H4 (cell line): ENCODE measurements around the gene NHEJ1. TPM values are rescaled to one million over a fixed set of nuclear protein-coding genes. Genes with fewer than 3 reads are reported as not detected.

Experiments
- DNase-seq: peaks from one replicate; pipeline ENCODE4 v3.0.0-alpha.2; 2015; ENCODE audit warnings: low spot score
- total RNA-seq: library from RNA; depleted of rRNA; stranded (reverse); fragments of >200 nt; shearing (Covaris generic); gene quantifications from 2 replicates; pipeline ENCODE4 v1.2.3, GENCODE V29; 2014

Gene NHEJ1
- total RNA-seq, 1 experiment from 2014 or later = 27.4 TPM

GRCh38 chr2:219167997-219168396 lies 7.4 kb upstream of the NHEJ1 start:
- no peak for DNase-seq

DNA sequence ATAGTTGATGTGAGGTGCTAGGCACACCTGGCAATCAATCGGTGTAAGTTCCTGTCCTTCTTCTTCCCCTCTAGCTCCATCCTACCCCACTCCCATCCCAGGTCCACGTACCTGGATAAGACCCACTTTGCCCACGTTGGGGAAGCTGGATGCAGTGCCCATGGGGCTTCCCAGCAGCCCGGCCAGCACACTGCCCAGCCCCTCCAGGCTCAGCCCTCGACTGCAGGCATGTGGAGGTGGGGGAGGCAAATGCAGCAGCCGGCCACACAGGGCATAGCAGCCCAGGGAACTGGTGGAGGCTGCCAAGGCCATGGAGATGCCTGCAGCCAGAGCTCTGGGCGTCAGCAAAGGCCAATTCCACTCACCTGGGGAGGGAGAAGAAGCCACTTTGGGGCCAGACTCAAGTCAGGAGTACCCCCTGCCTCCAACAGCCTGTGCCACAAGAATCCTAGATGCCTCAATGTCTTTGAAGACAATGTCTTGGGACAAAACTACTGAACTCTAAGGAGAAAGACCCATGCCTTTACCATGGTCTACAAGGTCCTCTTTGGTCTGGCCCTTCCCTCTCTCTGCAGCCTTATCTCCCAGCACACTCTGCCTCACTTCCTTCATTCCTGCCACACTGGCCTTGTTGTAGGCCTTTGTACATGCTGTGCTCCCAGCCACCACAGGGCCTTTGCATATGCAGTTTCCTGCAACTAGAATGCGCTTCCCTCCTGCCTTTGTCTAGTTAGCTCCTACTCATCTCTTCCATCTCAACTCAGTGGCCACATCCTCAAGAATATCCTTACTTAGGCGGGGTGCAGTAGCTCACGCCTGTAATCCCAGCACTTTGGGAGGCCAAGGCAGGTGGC lies 4.7 kb upstream of the NHEJ1 start:
- no peak for DNase-seq

GRCh38 chr2:219163156-219163555 lies 2.5 kb upstream of the NHEJ1 start:
- DNase-seq = no peak

- DNase-seq = no peak
Measured at GRCh38 chr2:219161097-219161496, 482 bp upstream of the NHEJ1 start.

- DNase-seq = no peak
Measured at GRCh38 chr2:219159771-219160185, 837 bp downstream of the NHEJ1 start.

- DNase-seq = no peak
Measured at GRCh38 chr2:219158586-219158985, 2.0 kb downstream of the NHEJ1 start.

DNA sequence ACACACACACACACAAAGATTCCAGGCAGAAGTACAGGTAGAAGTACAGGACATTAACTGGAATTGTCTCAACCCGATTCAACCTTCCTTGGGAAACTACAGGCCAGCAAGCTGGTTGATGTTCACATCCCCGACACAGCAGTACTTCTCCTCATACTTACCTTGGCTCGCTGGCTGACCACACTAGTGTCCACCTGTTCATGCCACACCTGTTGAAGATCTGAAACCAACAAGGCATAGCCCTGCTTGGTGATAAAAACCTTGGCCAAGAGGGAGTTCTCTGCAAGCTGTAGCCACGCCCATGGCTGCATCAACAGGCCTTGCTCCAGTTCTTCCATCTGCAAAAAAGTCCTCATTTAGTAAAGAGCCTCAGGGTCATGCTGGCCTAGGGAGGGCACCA lies 2.6 kb downstream of the NHEJ1 start:
- DNase-seq = no peak

DNA sequence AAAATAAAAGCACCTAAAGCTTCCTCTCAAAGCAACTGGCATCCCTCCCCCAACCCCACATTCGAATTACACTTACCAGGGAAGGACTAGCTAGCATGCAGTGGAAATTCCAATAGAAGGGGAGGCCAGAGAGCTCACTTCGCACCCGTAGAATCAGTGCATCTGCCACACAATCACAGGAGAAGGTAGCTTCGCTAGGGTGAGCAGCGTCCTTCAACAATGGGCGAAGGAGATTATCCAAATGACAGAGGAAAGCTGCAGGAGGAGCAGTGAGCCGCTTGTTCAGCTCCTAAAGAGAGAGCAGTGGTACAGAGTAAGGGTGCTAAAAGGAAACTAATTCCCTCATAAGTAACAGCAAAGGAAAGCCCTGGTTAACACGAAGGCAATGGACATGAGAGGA lies 3.2 kb downstream of the NHEJ1 start:
- no peak for DNase-seq

- DNase-seq = peak; percentile 66
Measured at GRCh38 chr2:219155054-219155644, 5.5 kb downstream of the NHEJ1 start.

- DNase-seq = peak; percentile 37
Measured at GRCh38 chr2:219149667-219150066, 10.9 kb downstream of the NHEJ1 start.

DNA sequence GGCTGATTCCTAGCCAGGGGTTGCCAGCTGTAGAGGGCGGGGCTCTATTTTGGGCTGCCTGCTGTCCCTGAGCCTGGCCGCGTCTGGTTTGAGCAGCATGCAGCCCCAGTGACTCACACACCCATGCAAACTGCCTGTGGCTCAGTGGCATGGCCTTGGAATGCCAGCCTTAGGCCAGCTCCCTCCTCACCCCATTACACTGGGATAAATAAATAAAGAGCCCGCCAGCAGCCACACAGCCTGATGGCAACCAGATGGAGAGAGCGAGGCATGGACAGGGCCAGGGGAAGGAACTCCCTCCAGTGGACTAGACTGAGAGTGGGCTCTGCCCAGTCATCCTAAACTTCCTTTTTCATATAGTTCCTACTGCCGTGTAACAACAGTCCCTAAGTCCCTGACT lies 18.3 kb downstream of the NHEJ1 start:
- DNase-seq = peak; percentile 97

GRCh38 chr2:219140722-219141121 lies 19.9 kb downstream of the NHEJ1 start:
- no peak for DNase-seq

DNA sequence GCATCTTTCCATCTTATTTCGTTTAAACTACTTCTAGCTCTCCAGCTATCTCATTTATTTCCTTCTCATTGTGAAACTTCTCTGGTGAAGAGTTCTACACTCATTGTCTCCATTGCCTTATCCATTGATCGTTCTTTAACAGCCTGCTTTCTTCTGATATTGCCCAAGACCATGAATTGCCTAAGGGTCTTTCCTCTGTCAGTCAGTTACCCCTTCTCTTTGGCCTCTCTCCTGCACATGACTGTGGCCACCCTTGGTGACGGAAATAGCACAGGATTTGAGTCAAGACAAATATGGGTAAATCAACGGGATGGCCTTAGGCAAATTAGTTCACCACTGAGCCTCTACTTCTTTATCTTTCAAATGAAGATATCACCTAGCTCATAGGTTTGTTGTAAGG lies 26.6 kb downstream of the NHEJ1 start:
- no peak for DNase-seq

- DNase-seq = no peak
Measured at GRCh38 chr2:219131744-219132143, 28.9 kb downstream of the NHEJ1 start.

GRCh38 chr2:219131327-219131726 lies 29.3 kb downstream of the NHEJ1 start:
- no peak for DNase-seq

GRCh38 chr2:219129589-219129988 lies 31.0 kb downstream of the NHEJ1 start:
- no peak for DNase-seq

- DNase-seq = no peak
Measured at GRCh38 chr2:219128396-219128795, 32.2 kb downstream of the NHEJ1 start.

- DNase-seq = no peak
Measured at GRCh38 chr2:219127037-219127635, 33.5 kb downstream of the NHEJ1 start.

DNA sequence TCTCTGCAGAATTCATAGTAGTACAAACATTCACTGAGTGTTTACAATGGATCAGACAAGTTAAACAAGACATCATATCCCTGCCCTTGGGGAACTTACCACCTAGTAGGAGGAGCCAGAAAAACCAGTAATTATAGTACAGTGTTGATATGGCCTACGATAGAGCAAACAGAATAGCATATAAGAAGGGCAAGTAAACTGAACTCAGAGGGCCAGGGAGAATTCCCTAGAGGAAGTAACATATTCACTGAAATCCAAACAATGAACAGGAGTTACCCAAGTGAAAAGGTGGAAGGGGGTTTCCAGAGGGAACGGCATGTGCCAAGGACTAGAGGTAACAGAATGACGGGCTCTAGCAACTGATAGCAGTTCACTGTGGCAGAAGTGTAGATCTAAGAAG lies 34.1 kb downstream of the NHEJ1 start:
- DNase-seq = no peak

GRCh38 chr2:219125886-219126270 lies 34.7 kb downstream of the NHEJ1 start:
- DNase-seq = no peak

DNA sequence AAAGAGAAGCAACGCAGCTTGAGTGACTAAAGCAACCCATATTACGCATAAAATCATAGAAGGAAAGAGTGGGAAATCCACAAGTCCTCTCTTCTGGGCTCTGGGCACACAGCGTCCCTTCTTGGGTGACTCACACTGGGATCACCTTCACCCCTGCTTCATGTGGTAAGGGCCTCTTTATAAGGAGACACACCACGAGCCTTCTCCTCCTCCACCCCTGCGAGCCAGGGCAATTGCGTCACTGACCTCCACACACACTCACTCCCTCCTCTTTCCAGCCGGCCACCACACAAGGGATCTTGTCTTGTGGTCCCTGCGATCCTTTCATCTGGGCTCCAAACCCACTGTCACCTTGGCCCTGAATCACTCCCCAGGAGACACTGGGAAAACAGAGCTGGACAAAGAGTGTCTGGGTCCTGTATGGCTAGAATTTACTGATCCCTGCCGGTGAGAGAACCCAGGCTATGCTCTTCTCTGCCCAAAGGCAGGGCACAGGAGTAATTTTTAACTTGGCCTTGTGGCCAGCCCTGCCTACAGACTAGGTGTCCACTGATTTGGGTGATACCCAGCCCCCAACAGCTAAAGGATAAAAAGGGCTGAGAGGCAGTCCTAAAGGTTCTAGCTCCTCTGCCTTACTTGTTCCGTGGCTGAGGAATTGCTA lies 35.3 kb downstream of the NHEJ1 start:
- peak; percentile 87 for DNase-seq

DNA sequence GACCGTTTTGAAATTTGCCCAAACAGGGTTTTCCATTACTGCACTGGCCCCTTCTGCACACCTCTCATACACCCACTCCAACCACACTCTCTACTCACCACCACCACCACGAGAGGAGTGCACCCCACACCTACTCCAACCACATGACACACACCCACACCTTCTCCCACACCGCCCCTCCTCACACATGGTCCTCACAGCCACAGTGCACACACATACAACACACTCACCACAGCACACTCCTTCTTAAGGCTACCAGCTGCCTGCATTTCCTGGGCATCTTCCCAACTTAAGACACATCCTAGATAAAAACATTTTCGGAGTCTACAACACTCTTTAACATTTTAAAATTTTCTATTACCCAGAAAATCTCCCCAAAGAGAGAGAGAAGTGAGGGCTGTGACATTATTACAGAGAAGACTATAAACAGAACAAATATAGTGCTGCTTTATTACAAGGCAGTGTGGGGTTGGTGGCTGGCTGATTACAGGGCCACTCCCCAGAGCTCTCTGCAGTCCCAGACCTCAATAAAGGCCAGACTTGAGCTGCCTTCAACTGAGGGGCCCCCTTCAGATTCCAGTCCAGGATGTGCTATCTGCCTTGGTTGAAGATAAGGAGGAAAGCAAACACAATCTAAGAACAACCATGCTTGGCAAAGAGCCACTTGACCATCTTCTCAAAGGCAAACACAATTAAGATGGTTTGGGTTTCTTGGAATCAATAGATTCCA lies 36.1 kb downstream of the NHEJ1 start:
- no peak for DNase-seq
